GM13977 (cell line): ENCODE results near the gene SCYL3.

Experiments used
- DNase-seq: peaks from one replicate; pipeline ENCODE4 v3.0.0; 2012; ENCODE audit warnings: low spot score
- CTCF ChIP-seq: IDR thresholded peaks from 2 replicates; pipeline ENCODE4 v1.5.1; 2012; ENCODE audit warnings: mild to moderate bottlenecking, control low read depth; ENCODE audit not compliant: insufficient read depth; ENCODE audit errors: extremely low read depth, missing control alignments
- in situ Hi-C: fragments of 300-500 bp; cut with MboI; formaldehyde crosslinking; loops from one replicate; pipeline ENCODE4 v1.12.0; 2022; ENCODE audit warnings: low sequenced_read_pairs, low pct_unique_long_range_greater_than_20kb, mixed read lengths, inconsistent platforms; ENCODE audit not compliant: unreplicated experiment

Gene SCYL3

GRCh38 chr1:169915150-169915549 is 21.5 kb upstream of the SCYL3 start:
- in situ Hi-C loops = loop anchor here (25.0 kb wide), 1 partner anchor 622 kb away; the partner anchor contains the start of gene GORAB
- no peak for TF ChIP-seq CTCF
- DNase-seq = no peak

GRCh38 chr1:169914531-169914930 is 20.8 kb upstream of the SCYL3 start:
- no peak for DNase-seq
- no peak for TF ChIP-seq CTCF
- in situ Hi-C loops = loop anchor here (25.0 kb wide), 1 partner anchor 623 kb away; the partner anchor contains the start of gene GORAB

GRCh38 chr1:169909499-169909898 is 15.8 kb upstream of the SCYL3 start:
- no peak for TF ChIP-seq CTCF
- in situ Hi-C loops = loop anchor here (25.0 kb wide), 1 partner anchor 628 kb away; the partner anchor contains the start of gene GORAB
- no peak for DNase-seq

GRCh38 chr1:169906938-169907337 is 13.2 kb upstream of the SCYL3 start:
- in situ Hi-C loops = loop anchor here (25.0 kb wide), 1 partner anchor 630 kb away; the partner anchor contains the start of gene GORAB
- no peak for TF ChIP-seq CTCF
- no peak for DNase-seq

GRCh38 chr1:169904834-169905233 is 11.1 kb upstream of the SCYL3 start:
- DNase-seq = no peak
- TF ChIP-seq CTCF = no peak
- in situ Hi-C loops = loop anchor here (25.0 kb wide), 1 partner anchor 632 kb away; the partner anchor contains the start of gene GORAB

GRCh38 chr1:169902751-169903150 is 9.1 kb upstream of the SCYL3 start:
- no peak for DNase-seq
- TF ChIP-seq CTCF = no peak
- in situ Hi-C loops = loop anchor here (25.0 kb wide), 1 partner anchor 635 kb away; the partner anchor contains the start of gene GORAB
